Choroid plexus epithelial cell (primary cell): ENCODE data around the gene EPHA8.

Experiments
- DNase-seq: peaks from one replicate; pipeline ENCODE4 v3.0.0-alpha.2; 2010; ENCODE audit warnings: low read depth
- H3K4me3 ChIP-seq: 2 replicates; pipeline ENCODE4 v1.5.1; 2011; ENCODE audit warnings: low read depth, mild to moderate bottlenecking, control low read depth, low read length, moderate library complexity
- TF ChIP-seq, protein P1 (sequence below): conservative IDR thresholded peaks from 2 replicates; pipeline ENCODE4 v1.5.1; 2011; ENCODE audit warnings: low read depth, mild to moderate bottlenecking, control low read depth, inconsistent platforms, low read length, moderate library complexity

Gene EPHA8

DNA sequence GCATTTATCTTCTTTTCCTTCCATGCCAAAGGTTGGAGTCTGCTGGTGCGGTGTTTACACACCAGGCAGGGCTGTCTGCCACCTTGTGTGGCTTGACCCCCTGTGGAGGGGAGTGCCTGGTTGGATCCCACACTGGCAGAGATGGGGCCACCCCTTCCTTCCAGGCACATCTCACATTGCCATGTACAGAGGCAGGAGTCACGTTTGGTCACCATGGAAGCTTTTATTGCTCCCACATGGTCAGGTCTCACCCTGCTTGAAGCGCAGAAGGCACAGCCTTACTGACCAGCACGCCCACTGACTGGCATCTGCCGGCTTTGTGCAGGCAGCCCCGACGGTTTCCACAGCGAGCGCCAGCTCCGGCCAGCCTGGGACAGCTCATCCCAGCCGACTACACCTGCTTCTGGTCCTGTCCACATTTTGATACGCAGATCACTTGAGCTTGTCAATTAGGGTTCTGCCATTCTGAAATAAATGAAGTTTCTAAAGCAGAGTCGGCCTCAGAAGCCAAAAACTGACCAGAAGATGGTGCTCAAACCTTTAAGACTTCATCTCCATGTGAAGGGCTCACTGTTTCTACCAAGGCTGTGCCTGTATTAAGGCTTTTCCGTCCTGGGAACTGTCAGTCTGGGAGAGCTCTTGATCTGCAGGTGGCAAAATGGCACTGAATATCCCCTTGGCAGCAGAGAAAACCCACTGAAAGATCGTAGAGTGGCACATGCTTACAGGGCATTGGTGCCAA is 35.6 kb upstream of the EPHA8 start:
- TF ChIP-seq, protein P1, sequence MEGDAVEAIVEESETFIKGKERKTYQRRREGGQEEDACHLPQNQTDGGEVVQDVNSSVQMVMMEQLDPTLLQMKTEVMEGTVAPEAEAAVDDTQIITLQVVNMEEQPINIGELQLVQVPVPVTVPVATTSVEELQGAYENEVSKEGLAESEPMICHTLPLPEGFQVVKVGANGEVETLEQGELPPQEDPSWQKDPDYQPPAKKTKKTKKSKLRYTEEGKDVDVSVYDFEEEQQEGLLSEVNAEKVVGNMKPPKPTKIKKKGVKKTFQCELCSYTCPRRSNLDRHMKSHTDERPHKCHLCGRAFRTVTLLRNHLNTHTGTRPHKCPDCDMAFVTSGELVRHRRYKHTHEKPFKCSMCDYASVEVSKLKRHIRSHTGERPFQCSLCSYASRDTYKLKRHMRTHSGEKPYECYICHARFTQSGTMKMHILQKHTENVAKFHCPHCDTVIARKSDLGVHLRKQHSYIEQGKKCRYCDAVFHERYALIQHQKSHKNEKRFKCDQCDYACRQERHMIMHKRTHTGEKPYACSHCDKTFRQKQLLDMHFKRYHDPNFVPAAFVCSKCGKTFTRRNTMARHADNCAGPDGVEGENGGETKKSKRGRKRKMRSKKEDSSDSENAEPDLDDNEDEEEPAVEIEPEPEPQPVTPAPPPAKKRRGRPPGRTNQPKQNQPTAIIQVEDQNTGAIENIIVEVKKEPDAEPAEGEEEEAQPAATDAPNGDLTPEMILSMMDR: peak; percentile 47
- DNase-seq: peak; percentile 42
- H3K4me3 ChIP-seq: no peak overlapping the region

DNA sequence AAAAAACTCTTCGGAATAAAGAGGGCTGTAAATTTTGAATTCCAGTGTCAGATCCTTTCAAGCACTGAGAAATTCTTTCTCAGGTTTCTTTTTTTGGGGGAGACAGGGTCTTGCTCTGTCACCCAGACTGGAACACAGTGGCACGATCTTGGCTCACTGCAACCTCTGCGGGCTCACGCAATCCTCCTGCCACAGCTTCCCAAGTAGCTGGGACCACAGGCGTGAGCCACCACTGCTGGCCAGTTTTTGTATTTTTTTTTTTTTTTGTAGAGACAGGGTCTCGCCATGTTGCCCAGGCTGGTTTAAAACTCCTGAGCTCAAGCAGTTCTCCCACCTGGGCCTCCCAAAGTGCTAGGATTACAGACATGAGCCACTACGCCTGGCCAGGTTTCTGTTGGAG is 34.8 kb upstream of the EPHA8 start:
- H3K4me3 ChIP-seq: no peak overlapping the region
- DNase-seq: no peak
- TF ChIP-seq, protein P1: no peak

DNA sequence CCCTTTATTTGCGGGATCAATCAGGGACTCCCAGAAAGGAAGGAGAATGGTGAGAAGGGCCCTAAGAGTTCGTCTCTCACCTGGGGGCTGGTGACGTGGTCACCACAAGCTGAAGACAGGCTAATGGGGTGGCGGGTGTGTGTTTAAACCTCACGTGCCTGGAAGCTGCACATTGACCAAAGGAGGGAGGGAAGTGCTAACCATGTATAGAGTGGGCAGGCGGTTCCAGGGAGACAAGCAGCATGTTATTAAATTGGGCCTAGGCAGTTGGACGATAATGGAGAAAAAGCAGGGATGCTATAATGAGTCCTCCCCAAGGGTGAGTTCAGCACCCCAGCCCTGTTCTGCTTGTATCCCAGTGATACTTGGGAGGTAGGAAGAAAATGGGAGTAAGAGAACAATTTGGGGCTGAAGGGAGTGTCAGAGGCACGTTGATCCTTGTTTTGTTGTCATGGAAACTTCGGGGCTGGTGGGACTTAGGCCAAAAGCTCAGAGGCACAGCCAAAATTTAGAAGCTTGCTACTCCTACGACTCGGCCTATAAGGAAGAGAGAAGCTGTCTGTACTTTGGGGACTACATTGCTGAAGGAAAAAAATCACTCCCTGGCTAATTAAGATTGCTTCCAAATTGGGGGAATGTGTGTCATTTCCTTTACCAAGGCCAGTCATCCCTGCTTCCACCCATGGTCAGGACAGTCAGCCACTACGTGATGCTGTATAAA is 33.2 kb upstream of the EPHA8 start:
- no peak for DNase-seq
- H3K4me3 ChIP-seq: no peak overlapping the region
- TF ChIP-seq, protein P1: no peak

DNA sequence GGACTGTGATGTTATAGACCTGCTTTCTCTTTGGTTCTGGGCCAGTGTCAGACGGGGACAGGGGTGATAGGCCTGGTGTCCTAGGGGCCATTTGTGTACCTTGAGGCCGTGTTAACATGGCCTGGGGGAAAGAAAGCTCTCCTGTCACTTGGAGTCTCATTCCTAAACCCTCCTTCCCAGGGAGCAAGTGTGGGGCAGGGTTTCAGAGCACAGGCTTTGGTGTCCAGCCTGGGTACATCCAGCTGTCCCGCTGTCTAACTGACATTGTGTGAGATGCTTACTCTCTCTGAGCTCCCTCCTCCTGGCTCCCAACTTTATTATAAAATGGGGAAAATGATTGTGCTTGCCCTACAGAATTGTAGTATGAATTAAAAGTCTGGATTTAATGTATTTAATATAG is 32.6 kb upstream of the EPHA8 start:
- H3K4me3 ChIP-seq: no peak overlapping the region
- TF ChIP-seq, protein P1: no peak
- DNase-seq: no peak

DNA sequence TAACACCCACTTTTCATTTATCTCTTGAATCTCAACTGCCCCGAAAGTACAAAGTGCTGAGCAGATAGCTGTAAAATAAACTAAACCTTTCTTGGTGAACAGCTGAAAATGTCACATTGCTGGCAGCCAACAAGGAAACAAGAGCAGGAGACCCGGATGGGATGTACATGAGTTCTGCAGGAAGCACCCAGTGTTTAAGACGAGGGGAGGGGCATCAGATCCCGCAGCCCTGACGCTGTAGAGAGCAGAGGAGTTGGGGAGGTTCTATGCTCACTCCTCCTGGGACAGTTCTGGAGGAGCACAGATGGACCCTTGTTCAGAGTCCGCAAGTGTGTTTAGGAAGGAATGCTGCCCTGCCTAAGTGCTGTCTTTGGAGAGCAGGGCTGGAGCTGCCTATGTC is 32.0 kb upstream of the EPHA8 start:
- TF ChIP-seq, protein P1: no peak
- DNase-seq: no peak
- H3K4me3 ChIP-seq: no peak overlapping the region

DNA sequence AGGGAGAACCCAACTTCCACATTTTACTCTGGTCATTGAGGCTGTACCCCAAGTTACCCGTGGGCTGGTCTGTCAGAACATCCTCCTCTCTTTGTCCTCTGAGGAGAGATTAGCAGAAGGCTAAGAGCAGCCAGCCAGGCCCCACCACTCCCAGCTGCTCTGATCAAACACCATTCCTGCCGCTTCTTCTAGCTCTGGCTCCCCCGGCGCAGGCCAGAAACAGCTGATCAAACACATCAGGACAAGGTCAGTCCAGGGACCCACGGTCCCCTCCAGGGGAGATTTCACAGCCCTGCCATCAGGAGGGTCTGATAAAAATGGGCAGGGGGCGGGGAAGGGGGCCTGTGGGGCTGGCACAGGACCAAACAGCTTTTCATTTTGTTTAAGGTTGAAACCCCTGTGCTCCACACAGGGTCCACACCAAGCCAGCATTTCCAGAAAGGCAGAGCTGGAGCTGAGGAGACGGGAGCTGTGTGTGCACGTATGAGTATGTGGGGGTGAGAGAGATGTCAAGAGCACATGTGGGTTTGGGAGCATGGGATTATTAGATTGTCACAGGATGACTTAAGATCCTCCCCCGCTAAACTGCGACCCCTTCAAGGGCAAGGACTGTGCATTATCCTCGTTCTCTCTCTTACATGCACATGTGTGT is 29.9 kb upstream of the EPHA8 start:
- DNase-seq: no peak
- no peak overlapping the region for H3K4me3 ChIP-seq
- TF ChIP-seq, protein P1: no peak

DNA sequence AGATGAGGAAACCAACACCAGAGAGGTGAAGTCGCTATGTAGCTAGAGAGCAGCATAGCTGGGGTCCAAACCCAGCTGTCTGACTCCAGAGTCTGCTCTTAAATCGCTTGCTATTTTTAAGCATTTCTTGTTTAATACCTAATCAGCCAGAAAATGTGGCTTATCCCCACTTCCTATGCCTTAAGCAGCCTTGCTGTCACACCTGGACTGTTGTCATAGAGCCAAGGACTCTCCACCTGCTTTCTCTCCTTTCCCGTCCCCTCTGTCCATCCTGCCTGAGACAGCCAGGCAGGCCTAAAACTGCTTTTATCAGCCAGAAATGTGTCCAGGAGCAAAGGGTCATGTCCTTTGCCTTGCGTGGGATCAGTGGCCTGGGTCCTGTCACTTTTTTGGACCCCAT is 28.3 kb upstream of the EPHA8 start:
- DNase-seq: no peak
- TF ChIP-seq, protein P1: no peak
- H3K4me3 ChIP-seq: no peak overlapping the region
